GM12801 (cell line): Measurements from ENCODE around the gene ASIC3.

Experiments
- TF ChIP-seq, protein P1 (sequence below): IDR thresholded peaks from one replicate; pipeline ENCODE4 v1.5.1; 2011; ENCODE audit warnings: control low read depth; ENCODE audit not compliant: insufficient read length; ENCODE audit errors: extremely low read depth

Gene ASIC3

DNA sequence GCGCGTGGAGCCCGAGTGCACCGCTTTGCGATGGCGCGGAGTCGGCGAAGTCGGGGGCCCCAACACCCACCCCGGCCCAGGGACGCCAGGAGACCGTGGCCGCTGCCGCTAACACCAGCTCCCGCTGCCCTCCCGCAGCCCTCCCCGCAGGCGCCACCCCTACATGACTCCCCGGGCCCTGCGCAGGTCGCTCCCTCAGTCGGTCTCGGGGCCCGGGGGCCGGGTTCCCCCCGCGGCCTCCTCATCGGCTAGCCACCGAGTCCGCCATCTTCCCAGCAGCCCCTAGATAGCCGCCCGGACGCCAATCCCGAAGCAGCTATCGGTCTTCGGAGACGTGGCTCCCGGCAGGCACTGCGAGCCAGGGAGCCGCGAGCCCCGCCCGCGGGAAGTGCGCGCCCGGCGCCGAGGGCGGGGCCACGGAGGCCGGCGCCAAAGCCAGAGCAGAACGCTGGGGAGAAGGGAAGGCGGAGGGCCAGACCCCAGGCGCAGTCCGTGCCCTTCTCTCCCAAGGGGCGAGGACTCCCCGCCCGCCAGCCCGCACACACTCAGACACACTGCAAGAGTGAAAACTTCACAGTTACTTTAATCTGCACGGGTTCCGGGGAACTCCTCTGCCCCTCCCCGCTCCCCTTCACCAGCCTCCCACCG, 32.3 kb downstream of the ASIC3 start, which contains the start of gene FASTK:
TSS of gene FASTK (minus strand) at position 288 of the 648 bp plus-strand sequence. CDS start at position 245, 43 bp downstream.
- TF ChIP-seq, protein P1, sequence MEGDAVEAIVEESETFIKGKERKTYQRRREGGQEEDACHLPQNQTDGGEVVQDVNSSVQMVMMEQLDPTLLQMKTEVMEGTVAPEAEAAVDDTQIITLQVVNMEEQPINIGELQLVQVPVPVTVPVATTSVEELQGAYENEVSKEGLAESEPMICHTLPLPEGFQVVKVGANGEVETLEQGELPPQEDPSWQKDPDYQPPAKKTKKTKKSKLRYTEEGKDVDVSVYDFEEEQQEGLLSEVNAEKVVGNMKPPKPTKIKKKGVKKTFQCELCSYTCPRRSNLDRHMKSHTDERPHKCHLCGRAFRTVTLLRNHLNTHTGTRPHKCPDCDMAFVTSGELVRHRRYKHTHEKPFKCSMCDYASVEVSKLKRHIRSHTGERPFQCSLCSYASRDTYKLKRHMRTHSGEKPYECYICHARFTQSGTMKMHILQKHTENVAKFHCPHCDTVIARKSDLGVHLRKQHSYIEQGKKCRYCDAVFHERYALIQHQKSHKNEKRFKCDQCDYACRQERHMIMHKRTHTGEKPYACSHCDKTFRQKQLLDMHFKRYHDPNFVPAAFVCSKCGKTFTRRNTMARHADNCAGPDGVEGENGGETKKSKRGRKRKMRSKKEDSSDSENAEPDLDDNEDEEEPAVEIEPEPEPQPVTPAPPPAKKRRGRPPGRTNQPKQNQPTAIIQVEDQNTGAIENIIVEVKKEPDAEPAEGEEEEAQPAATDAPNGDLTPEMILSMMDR, result no peak

DNA sequence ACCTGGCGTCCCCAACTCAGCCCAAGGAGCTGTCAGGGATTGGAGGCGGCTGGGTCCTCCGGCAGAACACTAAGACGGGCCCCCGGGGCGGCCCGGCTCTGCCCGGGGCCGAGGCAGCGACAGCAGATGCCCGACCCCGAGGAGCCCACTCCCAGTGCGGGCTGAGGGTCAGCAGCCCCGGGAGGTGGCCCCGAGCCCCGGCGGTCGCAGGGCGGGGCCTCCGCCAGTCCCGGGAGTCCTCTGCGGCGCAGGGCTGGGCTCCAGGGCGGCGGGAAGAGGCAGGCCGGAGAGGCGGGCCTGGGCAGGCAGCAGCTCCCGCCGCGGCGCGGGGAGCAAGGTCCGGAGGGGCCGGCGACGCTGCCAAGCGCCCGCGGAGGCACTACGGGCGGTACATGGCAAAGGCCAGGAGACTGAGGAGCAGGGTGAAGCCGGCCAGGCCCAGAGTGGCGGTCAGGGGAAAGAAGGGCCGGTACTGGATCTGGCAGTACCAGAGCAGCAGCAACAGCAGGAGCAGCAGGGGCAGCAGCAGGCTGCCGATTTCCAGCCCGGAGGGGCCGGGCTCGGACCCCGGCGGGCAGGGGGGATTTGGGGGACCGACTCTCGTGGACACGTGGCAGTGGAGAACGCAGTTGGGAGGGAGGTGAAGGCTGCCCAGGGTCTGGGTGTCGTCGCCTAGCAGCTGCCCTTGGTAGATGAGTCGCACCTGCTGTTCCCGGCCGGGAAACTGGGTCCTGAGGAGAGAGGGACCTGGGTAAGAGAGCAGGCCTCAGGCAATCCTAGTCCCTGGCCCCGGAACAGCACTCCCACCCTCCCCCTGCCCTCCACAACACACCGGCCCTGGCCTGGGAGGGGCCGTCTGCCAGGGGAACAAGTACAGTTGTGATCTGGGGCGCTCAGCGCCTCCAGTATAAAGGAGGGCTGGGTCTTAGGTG, 33.1 kb downstream of the ASIC3 start:
- TF ChIP-seq, protein P1, result no peak

DNA sequence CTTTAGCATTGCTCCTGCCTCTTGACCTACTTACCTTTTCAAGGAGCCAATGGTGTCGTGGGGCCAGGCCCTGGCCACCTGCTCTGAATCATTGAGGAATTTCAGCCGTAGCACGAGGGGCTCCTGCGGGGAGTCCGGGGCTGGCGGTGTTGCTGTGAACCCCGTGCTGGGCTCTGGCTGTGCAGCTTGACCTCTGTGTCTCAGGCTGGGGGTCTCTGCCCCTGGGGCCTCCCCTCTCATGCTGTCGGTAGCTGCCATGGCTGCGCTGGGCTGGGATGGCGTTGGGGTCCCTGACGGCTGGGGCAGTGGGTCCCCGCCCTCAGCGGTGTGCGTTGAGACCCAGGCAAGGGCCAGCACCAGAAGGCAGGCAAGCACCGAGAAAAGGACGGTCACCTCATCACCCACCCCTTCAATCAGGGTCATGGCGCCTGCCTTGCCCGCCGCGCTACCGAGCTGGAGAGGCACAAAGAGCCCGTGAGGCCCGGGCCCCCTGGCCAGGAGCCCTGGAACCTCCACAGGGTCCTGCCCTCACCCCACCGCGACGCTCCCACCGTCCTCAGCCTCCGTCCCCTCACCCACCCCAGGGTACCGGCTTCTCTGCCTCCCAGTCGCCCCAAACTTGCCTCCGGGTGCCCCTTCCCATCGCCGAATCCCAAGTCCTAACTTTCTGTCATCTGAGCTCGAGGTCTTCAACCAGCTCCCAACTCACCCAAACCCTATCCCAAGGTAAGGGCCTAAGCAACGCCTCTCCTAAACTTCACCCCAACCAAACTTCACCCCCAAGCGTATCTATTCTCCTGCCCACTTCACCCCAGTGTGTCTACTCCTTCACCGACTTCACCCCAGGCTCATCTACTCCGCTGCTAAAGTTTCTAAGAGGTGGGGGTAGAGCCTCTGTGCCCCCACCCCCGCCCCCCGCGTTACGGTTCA, 34.1 kb downstream of the ASIC3 start:
- TF ChIP-seq, protein P1, result no peak

DNA sequence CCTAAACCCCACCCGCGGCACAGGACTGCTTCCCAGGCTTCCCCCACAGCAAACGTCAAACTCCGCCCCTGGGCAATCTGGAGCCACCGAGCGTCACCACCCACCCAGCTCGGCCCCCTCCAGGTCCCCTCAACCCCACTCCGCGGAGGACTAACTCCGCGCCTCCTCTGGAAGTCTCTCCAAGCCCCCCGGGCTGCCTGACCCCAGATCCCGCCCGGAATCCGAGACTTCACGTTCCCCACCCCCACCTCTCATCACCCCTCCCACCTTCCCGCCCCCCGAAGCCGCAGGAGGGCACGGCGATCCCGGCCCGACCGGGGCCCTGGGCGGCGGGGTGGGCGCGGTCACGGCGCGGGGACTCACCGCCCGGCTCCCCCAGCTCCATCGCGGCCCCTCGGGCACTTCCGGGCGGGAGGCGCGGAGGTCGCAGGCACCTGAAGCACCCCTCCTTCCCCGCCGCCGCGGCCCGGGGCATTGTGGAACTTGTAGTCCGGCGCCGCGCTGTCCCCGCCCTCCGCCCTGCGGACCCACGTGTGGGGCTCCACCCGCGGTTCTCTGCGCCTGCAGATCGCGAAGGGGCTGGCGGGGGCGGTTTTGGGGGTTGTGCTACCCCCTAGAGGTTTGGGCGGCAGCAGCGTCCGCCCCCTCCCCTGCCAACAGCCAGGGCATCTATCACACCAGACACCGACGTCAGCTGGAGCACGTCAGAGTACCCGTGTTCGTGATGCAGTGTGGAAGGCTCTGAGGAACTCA, 34.9 kb downstream of the ASIC3 start, which contains the start of gene TMUB1:
TSS of gene TMUB1 (minus strand) at position 423 of the 753 bp plus-strand sequence. CDS start 930 bp downstream, outside the sequence.
- TF ChIP-seq, protein P1, result no peak

DNA sequence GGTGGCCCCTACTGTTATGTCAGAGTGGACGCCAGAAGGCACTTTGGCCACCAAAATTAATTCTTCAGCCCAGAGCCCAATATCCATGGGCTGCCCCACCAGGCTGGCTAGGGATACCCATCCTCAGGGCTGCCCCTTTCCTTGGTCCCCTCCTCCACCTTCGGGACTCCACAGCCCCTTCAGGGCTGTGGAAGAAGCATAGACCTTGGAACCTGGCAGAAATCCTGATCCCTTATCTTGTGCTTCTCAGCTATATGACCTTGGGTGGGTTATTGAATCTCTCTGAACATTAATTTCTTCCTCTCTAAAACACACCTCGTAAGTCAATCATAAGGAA, 35.5 kb downstream of the ASIC3 start:
- TF ChIP-seq, protein P1, result no peak

DNA sequence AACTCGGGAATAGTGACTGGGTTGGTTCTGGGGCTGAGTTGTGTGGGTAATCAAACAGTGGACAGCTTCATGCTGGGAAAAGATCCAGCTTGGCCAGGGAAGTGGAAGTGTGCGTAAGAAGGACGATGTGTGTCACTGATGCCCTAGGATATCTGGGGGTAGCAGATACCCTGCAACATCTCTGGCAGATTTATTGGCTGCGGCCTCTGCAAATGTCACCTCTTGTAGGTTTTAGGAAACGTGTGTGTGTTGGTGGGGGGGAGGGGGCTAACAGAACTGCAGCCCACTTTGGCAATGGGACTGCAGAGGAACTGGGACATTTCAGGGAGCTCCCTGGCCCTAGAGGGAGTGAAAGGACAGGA, 37.0 kb downstream of the ASIC3 start:
- TF ChIP-seq, protein P1, result no peak
